Measurements from ENCODE around the gene RNF167.

- TF ChIP-seq CTCF (conservative IDR thresholded peaks at IDR 0.05) (no peak), EZH2 (IDR thresholded peaks at IDR 0.05; ENCODE audit: low read depth) (no peak)
Observed at GRCh38 chr17:4939796-4940554, at the start of gene RNF167, which contains the start of gene SLC25A11.
